GM23338 (cell line): ENCODE measurements around the gene UGT2A3.

ENCODE experiments used
- EZH2phosphoT487 ChIP-seq: fragments of 200-600 bp; sonication (generic); IDR thresholded peaks from one replicate; pipeline ENCODE4 v1.8.1; 2018; ENCODE audit warnings: antibody characterized with exemption; ENCODE audit not compliant: unreplicated experiment
- STAT1 ChIP-seq: IDR thresholded peaks from one replicate; pipeline ENCODE4 v1.6.1; 2016; ENCODE audit warnings: antibody characterized with exemption; ENCODE audit not compliant: unreplicated experiment

DNA sequence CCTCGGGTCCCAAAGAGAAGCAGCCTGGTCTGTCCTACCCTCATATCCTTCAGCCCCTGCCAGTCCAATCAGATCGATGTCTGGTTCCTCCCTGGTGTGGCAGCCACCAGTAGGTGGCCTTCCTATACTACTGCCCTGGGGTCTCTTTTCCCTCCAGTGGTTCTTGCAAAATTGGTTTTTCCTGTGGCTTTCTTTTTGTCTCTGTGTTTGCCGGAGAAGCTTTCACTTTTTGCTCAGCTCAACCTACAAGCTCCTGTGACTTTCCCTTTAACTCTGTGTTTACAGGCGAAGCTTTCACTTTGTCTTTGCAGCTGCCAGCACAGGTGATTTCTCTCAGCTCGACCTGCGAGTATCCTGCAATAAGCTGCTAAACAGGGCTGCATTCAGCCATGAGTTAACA, 46.8 kb downstream of the UGT2A3 start:
- TF ChIP-seq EZH2phosphoT487, result no peak
- TF ChIP-seq STAT1, result no peak
